HG02759 (cell line): ENCODE results near the gene PCDHB13.
"Not testable (repeated sequence)": the region's sequence is repeated elsewhere in the genome, so short reads cannot be mapped to it uniquely, and the experiment has no call there.

Experiments used
- ATAC-seq: cut with Tn5 transposase; IDR thresholded peaks from one replicate; pipeline ENCODE4 v1.9.1; 2021; ENCODE audit warnings: mild to moderate bottlenecking, moderate library complexity; ENCODE audit not compliant: unreplicated experiment

Gene PCDHB13

DNA sequence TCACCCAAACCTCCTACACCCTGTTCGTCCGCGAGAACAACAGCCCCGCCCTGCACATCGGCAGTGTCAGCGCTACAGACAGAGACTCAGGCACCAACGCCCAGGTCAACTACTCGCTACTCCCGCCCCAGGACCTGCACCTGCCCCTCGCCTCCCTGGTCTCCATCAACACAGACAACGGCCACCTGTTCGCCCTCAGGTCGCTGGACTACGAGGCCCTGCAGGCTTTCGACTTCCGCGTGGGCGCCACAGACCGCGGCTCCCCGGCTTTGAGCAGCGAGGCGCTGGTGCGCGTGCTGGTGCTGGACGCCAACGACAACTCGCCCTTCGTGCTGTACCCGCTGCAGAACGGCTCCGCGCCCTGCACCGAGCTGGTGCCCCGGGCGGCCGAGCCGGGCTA lies 12.6 kb upstream of the PCDHB13 start:
- ATAC-seq = not testable (repeated sequence)

DNA sequence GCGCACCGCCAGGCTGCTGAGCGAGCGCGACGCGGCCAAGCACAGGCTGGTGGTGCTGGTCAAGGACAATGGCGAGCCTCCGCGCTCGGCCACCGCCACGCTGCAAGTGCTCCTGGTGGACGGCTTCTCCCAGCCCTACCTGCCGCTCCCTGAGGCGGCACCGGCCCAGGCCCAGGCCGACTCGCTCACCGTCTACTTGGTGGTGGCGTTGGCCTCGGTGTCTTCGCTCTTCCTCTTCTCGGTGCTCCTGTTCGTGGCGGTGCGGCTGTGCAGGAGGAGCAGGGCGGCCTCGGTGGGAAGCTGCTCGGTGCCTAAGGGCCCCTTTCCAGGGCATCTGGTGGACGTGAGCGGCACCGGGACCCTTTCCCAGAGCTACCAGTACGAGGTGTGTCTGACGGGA lies 12.1 kb upstream of the PCDHB13 start:
- not testable (repeated sequence) for ATAC-seq

DNA sequence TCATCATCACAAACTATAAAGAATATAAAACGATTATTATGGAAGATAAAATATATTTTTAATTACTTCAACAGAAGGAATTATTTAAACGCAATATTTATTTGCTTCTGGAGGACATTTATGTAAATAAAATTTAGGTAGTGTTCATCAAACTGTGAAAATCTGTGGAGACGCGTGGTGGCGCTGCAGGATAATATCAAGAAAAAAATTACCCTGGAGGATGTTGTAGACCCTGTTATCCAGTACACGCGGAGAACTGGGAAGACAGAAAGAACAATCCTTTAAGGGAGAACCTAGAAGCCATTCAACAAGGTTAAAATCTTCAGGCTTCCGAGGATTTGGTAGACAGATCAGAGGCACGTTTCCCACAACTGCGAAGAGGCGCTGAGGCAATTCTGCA lies 5.2 kb upstream of the PCDHB13 start, which contains the start of gene PCDHB12:
Gene PCDHB12, plus strand, starts transcription at position 242 of the 400 bp plus-strand sequence. CDS start 189 bp downstream, outside the sequence.
- no peak for ATAC-seq

DNA sequence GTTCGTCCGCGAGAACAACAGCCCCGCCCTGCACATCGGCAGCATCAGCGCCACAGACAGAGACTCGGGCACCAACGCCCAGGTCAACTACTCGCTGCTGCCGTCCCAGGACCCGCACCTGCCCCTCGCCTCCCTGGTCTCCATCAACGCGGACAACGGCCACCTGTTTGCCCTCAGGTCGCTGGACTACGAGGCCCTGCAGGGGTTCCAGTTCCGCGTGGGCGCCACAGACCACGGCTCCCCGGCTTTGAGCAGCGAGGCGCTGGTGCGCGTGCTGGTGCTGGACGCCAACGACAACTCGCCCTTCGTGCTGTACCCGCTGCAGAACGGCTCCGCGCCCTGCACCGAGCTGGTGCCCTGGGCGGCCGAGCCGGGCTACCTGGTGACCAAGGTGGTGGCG lies 3.4 kb upstream of the PCDHB13 start:
- not testable (repeated sequence) for ATAC-seq

DNA sequence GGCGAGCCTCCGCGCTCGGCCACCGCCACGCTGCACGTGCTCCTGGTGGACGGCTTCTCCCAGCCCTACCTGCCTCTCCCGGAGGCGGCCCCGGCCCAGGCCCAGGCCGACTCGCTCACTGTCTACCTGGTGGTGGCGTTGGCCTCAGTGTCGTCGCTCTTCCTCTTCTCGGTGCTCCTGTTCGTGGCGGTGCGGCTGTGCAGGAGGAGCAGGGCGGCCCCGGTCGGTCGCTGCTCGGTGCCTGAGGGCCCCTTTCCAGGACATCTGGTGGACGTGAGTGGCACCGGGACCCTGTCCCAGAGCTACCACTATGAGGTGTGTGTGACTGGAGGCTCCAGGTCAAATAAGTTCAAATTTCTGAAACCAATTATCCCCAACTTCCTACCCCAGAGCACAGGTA lies 2.9 kb upstream of the PCDHB13 start:
- ATAC-seq = not testable (repeated sequence)

DNA sequence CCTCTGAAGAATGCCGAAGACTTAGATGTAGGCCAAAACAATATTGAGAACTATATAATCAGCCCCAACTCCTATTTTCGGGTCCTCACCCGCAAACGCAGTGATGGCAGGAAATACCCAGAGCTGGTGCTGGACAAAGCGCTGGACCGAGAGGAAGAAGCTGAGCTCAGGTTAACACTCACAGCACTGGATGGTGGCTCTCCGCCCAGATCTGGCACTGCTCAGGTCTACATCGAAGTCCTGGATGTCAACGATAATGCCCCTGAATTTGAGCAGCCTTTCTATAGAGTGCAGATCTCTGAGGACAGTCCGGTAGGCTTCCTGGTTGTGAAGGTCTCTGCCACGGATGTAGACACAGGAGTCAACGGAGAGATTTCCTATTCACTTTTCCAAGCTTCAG lies 864 bp downstream of the PCDHB13 start:
- ATAC-seq = not testable (repeated sequence)

DNA sequence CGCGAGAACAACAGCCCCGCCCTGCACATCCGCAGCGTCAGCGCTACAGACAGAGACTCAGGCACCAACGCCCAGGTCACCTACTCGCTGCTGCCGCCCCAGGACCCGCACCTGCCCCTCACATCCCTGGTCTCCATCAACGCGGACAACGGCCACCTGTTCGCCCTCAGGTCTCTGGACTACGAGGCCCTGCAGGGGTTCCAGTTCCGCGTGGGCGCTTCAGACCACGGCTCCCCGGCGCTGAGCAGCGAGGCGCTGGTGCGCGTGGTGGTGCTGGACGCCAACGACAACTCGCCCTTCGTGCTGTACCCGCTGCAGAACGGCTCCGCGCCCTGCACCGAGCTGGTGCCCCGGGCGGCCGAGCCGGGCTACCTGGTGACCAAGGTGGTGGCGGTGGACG lies 1.8 kb downstream of the PCDHB13 start:
- ATAC-seq = not testable (repeated sequence)

DNA sequence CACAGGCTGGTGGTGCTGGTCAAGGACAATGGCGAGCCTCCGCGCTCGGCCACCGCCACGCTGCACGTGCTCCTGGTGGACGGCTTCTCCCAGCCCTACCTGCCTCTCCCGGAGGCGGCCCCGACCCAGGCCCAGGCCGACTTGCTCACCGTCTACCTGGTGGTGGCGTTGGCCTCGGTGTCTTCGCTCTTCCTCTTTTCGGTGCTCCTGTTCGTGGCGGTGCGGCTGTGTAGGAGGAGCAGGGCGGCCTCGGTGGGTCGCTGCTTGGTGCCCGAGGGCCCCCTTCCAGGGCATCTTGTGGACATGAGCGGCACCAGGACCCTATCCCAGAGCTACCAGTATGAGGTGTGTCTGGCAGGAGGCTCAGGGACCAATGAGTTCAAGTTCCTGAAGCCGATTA lies 2.3 kb downstream of the PCDHB13 start:
- not testable (repeated sequence) for ATAC-seq

DNA sequence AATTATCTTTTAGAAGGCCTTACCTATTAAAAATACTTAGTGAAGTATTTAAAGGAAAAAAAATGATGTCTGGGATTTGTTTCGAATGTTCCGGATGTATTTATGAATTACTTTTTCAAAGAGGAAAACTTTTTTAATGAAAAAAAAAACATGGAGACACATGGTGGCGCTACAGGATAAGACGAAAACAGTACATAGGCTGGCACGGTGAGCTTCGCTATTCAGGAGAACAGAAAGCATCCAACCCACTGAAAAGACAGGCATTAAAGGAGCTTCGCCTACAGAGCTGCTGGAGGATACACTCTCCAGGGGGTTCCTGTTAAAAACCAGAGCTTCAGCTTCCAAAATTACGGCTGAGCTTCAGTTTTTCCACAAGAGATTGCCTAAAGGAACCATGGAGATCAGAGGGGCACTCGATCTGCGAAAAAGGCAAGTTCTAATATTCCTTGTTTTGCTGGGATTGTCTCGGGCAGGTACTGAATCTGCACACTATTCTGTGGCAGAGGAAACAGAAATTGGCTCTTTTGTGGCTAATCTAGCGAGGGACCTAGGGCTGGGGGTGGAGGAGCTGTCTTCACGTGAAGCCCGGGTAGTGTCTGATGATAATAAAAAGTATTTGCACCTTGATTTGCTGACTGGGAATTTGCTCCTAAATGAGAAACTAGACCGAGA lies 9.5 kb downstream of the PCDHB13 start, which contains the start of gene PCDHB14:
Gene PCDHB14, plus strand, starts transcription at position 232 of the 672 bp plus-strand sequence. Its CDS starts 163 bp downstream, at position 395.
- ATAC-seq = no peak

DNA sequence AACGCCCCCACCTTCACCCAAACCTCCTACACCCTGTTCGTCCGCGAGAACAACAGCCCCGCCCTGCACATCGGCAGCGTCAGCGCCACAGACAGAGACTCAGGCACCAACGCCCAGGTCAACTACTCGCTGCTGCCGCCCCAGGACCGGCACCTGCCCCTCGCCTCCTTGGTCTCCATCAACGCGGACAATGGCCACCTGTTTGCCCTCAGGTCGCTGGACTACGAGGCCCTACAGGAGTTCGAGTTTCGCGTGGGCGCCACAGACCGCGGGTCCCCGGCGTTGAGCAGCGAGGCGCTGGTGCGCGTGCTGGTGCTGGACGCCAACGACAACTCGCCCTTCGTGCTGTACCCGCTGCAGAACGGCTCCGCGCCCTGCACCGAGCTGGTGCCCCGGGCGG lies 11.1 kb downstream of the PCDHB13 start:
- ATAC-seq = not testable (repeated sequence)

DNA sequence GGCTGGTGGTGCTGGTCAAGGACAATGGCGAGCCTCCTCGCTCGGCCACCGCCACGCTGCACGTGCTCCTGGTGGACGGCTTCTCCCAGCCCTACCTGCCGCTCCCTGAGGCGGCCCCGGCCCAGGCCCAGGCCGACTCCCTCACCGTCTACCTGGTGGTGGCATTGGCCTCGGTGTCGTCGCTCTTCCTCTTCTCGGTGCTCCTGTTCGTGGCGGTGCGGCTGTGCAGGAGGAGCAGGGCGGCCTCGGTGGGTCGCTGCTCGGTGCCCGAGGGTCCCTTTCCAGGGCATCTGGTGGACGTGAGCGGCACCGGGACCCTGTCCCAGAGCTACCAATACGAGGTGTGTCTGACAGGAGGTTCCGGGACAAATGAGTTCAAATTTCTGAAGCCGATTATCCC lies 11.7 kb downstream of the PCDHB13 start:
- not testable (repeated sequence) for ATAC-seq

DNA sequence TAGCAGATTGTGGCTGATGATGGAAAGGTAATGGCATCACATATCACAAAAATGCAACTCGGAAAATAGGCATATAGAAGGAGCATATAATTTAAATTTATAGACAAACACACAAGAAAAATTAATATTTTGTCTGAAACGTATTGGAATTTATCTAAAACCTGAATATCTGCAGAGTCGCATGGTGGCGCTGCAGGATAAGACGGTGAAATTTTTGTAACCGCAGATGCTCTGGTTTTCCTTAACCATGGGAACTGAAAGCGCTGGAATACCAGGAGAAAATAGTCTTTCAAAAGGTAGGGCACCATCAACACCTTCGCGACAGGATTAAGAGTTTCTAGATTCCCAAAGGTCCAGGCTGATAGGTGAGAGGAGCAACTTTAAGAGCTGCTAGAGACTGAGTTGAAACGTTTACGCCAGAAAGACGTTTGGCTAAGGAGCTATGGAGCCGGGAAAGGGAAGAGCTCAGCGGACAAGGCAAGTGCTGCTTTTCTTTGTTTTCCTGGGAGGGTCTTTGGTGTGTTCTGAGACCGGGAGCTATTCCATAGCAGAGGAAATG lies 20.5 kb downstream of the PCDHB13 start:
- no peak for ATAC-seq

DNA sequence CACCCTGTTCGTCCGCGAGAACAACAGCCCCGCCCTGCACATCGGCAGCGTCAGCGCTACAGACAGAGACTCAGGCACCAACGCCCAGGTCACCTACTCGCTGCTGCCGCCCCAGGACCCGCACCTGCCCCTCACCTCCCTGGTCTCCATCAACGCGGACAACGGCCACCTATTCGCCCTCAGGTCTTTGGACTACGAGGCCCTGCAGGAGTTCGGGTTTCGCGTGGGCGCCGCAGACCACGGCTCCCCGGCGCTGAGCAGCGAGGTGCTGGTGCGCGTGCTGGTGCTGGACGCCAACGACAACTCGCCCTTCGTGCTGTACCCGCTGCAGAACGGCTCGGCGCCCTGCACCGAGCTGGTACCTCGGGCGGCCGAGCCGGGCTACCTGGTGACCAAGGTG lies 22.2 kb downstream of the PCDHB13 start:
- not testable (repeated sequence) for ATAC-seq

DNA sequence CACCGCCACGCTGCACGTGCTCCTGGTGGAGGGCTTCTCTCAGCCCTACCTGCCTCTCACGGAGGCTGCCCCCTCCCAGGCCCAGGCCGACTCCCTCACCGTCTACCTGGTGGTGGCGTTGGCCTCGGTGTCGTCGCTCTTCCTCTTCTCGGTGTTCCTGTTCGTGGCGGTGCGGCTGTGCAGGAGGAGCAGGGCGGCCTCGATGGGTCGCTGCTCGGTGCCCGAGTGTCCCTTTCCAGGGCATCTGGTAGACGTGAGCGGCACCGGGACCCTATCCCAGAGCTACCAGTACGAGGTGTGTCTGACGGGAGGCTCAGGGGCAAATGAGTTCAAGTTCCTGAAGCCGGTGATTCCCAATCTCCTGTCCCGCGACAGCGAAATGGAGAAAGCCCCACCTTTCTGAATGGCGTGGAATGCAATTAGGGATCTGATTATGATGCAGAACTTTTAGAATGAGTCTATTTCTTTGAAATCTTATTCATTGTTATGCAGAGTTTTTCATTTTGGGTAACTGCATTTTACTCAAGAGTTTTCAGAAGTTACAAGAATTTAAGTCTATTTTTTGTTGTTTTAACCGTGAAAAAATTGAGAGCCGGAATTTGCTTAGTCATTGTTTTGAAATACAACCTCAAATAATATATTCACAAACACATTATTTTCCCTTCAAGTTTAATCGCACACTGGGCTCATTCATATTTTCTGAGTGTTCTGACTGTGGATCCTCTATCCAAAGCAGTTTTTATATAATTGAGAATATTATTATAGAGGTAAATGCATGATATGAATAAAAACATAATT lies 23.0 kb downstream of the PCDHB13 start:
- no peak for ATAC-seq

DNA sequence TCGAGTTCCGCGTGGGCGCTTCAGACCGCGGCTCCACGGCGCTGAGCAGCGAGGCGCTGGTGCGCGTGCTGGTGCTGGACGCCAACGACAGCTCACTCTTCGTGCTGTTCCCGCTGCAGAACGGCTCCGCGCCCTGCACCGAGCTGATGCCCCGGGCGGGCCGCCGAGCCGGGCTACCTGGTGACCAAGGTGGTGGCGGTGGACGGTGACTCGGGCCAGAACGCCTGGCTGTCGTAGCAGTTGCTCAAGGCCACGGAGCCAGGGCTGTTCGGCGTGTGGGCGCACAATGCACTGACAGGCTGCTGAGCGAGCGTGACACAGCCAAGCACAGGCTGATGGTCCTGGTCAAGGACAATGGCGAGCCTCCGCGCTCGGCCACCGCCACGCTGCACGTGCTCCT lies 27.8 kb downstream of the PCDHB13 start:
- ATAC-seq = no peak

DNA sequence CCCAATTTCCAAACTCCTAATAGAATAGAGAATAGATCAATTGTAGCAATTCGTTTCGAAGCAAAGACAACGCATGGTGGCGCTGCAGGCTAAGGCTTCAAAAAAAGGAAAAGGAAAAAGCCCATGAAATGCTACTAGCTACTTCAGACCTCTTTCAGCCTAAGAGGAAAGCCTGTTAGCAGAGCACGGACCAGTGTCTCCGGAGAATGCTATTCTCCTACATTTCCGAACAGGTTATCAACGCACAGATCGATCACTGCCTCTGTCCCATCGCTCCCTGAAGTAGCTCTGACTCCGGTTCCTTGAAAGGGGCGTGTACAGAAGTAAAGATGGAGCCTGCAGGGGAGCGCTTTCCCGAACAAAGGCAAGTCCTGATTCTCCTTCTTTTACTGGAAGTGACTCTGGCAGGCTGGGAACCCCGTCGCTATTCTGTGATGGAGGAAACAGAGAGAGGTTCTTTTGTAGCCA lies 31.6 kb downstream of the PCDHB13 start, which contains the start of gene PCDHB15:
Gene PCDHB15, plus strand, starts transcription at position 146 of the 468 bp plus-strand sequence. Its CDS starts 184 bp downstream, at position 330.
- ATAC-seq = no peak

DNA sequence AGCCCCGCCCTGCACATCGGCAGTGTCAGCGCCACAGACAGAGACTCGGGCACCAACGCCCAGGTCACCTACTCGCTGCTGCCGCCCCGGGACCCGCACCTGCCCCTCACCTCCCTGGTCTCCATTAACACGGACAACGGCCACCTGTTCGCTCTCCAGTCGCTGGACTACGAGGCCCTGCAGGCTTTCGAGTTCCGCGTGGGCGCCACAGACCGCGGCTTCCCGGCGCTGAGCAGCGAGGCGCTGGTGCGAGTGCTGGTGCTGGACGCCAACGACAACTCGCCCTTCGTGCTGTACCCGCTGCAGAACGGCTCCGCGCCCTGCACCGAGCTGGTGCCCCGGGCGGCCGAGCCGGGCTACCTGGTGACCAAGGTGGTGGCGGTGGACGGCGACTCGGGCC lies 33.3 kb downstream of the PCDHB13 start:
- not testable (repeated sequence) for ATAC-seq

DNA sequence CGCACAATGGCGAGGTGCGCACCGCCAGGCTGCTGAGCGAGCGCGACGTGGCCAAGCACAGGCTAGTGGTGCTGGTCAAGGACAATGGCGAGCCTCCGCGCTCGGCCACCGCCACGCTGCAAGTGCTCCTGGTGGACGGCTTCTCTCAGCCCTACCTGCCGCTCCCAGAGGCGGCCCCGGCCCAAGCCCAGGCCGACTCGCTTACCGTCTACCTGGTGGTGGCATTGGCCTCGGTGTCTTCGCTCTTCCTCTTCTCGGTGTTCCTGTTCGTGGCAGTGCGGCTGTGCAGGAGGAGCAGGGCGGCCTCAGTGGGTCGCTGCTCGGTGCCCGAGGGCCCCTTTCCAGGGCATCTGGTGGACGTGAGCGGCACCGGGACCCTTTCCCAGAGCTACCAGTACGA lies 33.7 kb downstream of the PCDHB13 start:
- ATAC-seq = not testable (repeated sequence)

DNA sequence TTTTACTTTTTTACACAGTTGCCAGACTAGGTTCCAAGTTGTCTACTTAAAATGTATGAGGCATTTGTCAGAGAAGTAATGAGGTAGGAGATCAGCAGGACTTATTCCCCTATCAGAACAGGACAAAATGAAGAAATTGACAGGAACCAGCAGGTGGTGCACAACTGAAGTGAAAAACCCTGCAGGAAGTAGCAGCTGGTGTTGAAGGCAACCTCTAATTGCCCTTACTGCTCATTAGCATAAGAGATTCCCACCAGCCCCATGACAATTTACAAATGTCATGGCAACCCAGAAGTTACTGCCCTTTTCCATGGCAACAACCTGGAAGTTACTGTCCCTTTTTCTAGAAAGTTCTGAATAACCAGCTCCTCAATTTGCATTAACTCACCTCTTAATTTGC lies 36.9 kb downstream of the PCDHB13 start:
- ATAC-seq = no peak

DNA sequence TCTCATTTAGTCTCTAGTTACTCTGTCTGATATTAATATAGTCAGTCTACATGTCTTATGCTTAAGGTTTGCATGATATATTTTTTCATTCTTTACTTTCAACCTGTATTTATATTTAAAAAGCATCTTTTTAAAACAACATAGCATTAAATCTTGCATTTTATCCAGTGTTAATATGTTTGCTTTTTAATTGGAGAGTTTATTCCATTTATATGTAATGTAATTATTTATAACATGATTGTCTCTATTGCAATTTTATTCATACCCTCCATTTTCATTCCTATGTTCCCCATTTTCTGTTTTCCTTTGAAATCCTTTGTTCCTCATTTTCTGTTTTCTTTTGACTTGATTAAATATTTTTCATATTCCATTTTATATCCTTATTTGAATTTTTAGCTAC lies 44.7 kb downstream of the PCDHB13 start:
- no peak for ATAC-seq

DNA sequence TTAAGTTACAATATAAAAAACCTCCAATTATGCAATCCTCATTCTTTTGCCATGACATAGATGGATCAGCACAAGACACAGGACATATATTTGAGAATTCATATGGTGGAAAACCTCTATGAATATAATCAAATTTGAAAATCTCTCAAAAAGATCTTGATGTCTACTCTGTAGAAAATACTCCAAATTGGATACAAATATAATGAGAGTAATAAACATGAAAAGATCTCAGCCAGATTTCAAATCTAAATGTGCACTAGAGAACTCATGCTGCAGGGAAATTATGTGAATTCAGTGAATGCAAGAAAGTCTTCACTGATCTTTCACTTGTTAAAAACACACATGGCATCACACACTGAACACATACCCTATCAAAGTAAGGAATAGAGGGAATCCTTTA lies 45.2 kb downstream of the PCDHB13 start:
- no peak for ATAC-seq
